ENCODE measurements around the gene C10orf90.

GRCh38 chr10:126586878-126587277 lies 83.6 kb downstream of the C10orf90 start:
- TF ChIP-seq CTCF (IDR thresholded peaks at IDR 0.05) (no peak), EZH2 (IDR thresholded peaks at IDR 0.05) (no peak)

Data from neural progenitor cell (in vitro differentiated cells).